Liver (tissue), 9 donors: ENCODE results near the gene SNAPC1. TPM values are rescaled to one million over a fixed set of nuclear protein-coding genes. Genes with fewer than 3 reads are reported as not detected.
A peak's percentile ranks its signal among the peaks of the same experiment; 100 is the strongest.

Source experiments
- DNase-seq: peaks from one replicate; pipeline ENCODE4 v3.0.0-alpha.2; 2017; ENCODE audit warnings: low spot score
- H3K27ac ChIP-seq, 2 donors: one replicate each; pipeline ENCODE4 v1.7.0; 2013; ENCODE audit warnings: inconsistent platforms in 2 of 2, low read length in 2 of 2, control low read depth in 1 of 2, low read depth in 1 of 2, mild to moderate bottlenecking in 1 of 2
- H3K27me3 ChIP-seq, 4 donors: one replicate each; pipeline versions ENCODE4 v1.6.1 to v1.7.0; 2013; ENCODE audit warnings: low read length in 3 of 4, inconsistent platforms in 1 of 4, mild to moderate bottlenecking in 1 of 4, moderate library complexity in 1 of 4; ENCODE audit not compliant: control insufficient read depth in 4 of 4, insufficient read depth in 4 of 4
- H3K36me3 ChIP-seq, 4 donors: one replicate each; pipeline versions ENCODE4 v1.6.1 to v1.7.0; 2013; ENCODE audit warnings: low read length in 3 of 4, mild to moderate bottlenecking in 3 of 4, low read depth in 1 of 4, moderate library complexity in 1 of 4; ENCODE audit not compliant: control insufficient read depth in 4 of 4, insufficient read depth in 3 of 4
- H3K4me1 ChIP-seq, 4 donors: one replicate each; pipeline versions ENCODE4 v1.6.1 to v1.7.0; 2013; ENCODE audit warnings: low read length in 3 of 4, mild to moderate bottlenecking in 3 of 4, moderate library complexity in 1 of 4; ENCODE audit not compliant: control insufficient read depth in 4 of 4, insufficient read depth in 4 of 4
- H3K4me3 ChIP-seq, 3 donors: one replicate each; pipeline versions ENCODE4 v1.6.1 to v1.7.0; 2013; ENCODE audit warnings: low read length in 3 of 3, control low read depth in 1 of 3, low read depth in 1 of 3, mild to moderate bottlenecking in 1 of 3
- H3K9ac ChIP-seq, 2 donors: one replicate each; pipeline ENCODE4 v1.7.0; 2013; ENCODE audit warnings: low read length in 2 of 2, mild to moderate bottlenecking in 2 of 2, moderate library complexity in 2 of 2, control low read depth in 1 of 2, low read depth in 1 of 2
- H3K9me3 ChIP-seq, 4 donors: one replicate each; pipeline versions ENCODE4 v1.6.1 to v1.7.0; 2013; ENCODE audit warnings: low read length in 3 of 4; ENCODE audit not compliant: control insufficient read depth in 4 of 4
- ATF3 ChIP-seq: IDR thresholded peaks from 2 replicates; pipeline ENCODE4 v1.6.1; 2016; ENCODE audit warnings: antibody characterized with exemption
- EGR1 ChIP-seq, 2 donors: IDR thresholded peaks; 2 replicates each; pipeline ENCODE4 v1.6.1; 2016 to 2018; ENCODE audit warnings: antibody characterized with exemption in 2 of 2, low read depth in 2 of 2
- FOXA1 ChIP-seq: IDR thresholded peaks from 2 replicates; pipeline ENCODE4 v1.6.1; 2016; ENCODE audit warnings: antibody characterized with exemption
- GABPA ChIP-seq, 2 donors: IDR thresholded peaks in 1 of 2; conservative IDR thresholded peaks in 1 of 2; 2 replicates each; pipeline ENCODE4 v1.6.1; 2016; ENCODE audit warnings: antibody characterized with exemption in 2 of 2, mild to moderate bottlenecking in 1 of 2, moderate library complexity in 1 of 2
- HNF4G ChIP-seq: IDR thresholded peaks from 2 replicates; pipeline ENCODE4 v1.6.1; 2016; ENCODE audit warnings: antibody characterized with exemption
- JUND ChIP-seq, 2 donors: IDR thresholded peaks; 2 replicates each; pipeline ENCODE4 v1.6.1; 2016; ENCODE audit warnings: antibody characterized with exemption in 2 of 2
- MAX ChIP-seq: IDR thresholded peaks from 2 replicates; pipeline ENCODE4 v1.6.1; 2016; ENCODE audit warnings: antibody characterized with exemption
- NR2F2 ChIP-seq: IDR thresholded peaks from 2 replicates; pipeline ENCODE4 v1.6.1; 2016; ENCODE audit warnings: antibody characterized with exemption
- RAD21 ChIP-seq, 2 donors: IDR thresholded peaks; 2 replicates each; pipeline ENCODE4 v1.6.1; 2016; ENCODE audit warnings: antibody characterized with exemption in 2 of 2, mild to moderate bottlenecking in 2 of 2
- REST ChIP-seq: IDR thresholded peaks from 2 replicates; pipeline ENCODE4 v1.6.1; 2016; ENCODE audit warnings: antibody characterized with exemption, mild to moderate bottlenecking
- RXRA ChIP-seq, 2 donors: IDR thresholded peaks; 2 replicates each; pipeline ENCODE4 v1.6.1; 2017 to 2018; ENCODE audit warnings: antibody characterized with exemption in 2 of 2, mild to moderate bottlenecking in 1 of 2
- TAF1 ChIP-seq: conservative IDR thresholded peaks from 2 replicates; pipeline ENCODE4 v1.6.1; 2016; ENCODE audit warnings: antibody characterized with exemption, mild to moderate bottlenecking
- YY1 ChIP-seq: IDR thresholded peaks from 2 replicates; pipeline ENCODE4 v1.6.1; 2016; ENCODE audit warnings: antibody characterized with exemption, mild to moderate bottlenecking
- ZBTB33 ChIP-seq: IDR thresholded peaks from 2 replicates; pipeline ENCODE4 v1.6.1; 2016; ENCODE audit warnings: antibody characterized with exemption
- WGBS: extraction: QIAGEN DNeasy Blood & Tissue Kit; methylation state at CpG from one replicate; pipeline ENCODE4 v1.1.7; 2013; 5-methylcytosine and 5-hydroxymethylcytosine counted together
- polyA plus RNA-seq, 2 donors: library from polyadenylated mRNA; stranded (reverse) in 1 of 2; unstranded in 1 of 2; fragments of 200-250 nt in 1 of 2; fragments of >200 nt in 1 of 2; fragmentation: Nextera tagmentation in 1 of 2; extraction: Ambion mirVana in 1 of 2; gene quantifications; one replicate each; pipeline versions ENCODE4 v1.2.1 to v1.2.3, GENCODE V29; 2013 to 2015
- total RNA-seq, 2 donors: library from RNA; depleted of rRNA; stranded (reverse); fragments of >200 nt; gene quantifications; one replicate each; pipeline ENCODE4 v1.2.3, GENCODE V29; 2014
- donor health status: healthy.
- donor health status: healthy.
- donor health status: healthy.
- donor health status: healthy.
- donor health status: healthy.

Gene SNAPC1
- total and polyA plus RNA-seq, 4 donors: 1.2 to 2.3 (median 1.7) TPM

GRCh38 chr14:61812347-61813095 lies 50.3 kb downstream of the SNAPC1 start, which contains the start of gene SYT16:
SYT16 (plus strand) TSS chr14:61812703.
- DNase-seq: no peak
- peak within 1 kb of the TSS in 2 of 3 donors; percentile 27 to 46 for H3K4me3 ChIP-seq
- WGBS: 6% methylated on average over 95 of the region's 95 CpGs
- no peak within 1 kb of the TSS for H3K9ac ChIP-seq
- no peak for TF ChIP-seq FOXA1
- TF ChIP-seq HNF4G: no peak
- TF ChIP-seq MAX: no peak
- no peak for TF ChIP-seq NR2F2
- TF ChIP-seq JUND (IDR thresholded peaks at IDR 0.05): no peak
- no peak for TF ChIP-seq EGR1 (IDR thresholded peaks at IDR 0.05; ENCODE audit: low read depth in 2 of 2)
- no peak for TF ChIP-seq TAF1
- TF ChIP-seq RAD21 (IDR thresholded peaks at IDR 0.05): no peak
- TF ChIP-seq ATF3: no peak
- no peak for TF ChIP-seq YY1
- TF ChIP-seq GABPA (IDR thresholded peaks at IDR 0.05 in 1 of 2, conservative IDR thresholded peaks at IDR 0.05 in 1 of 2): no peak
- TF ChIP-seq RXRA (IDR thresholded peaks at IDR 0.05): no peak
- TF ChIP-seq ZBTB33: no peak
- H3K27me3 ChIP-seq: peaks cover 0 to 20% (median 2%) of the 10 kb centered on the region in 4 donors
- H3K36me3 ChIP-seq: no peaks in the 10 kb centered on the region
- peaks cover 0 to 2% (median under 1%) of the 10 kb centered on the region in 4 donors for H3K9me3 ChIP-seq
- H3K4me1 ChIP-seq: peaks cover 4 to 8% (median 5%) of the 10 kb centered on the region in 4 donors
- no peak within 1 kb of the TSS for H3K27ac ChIP-seq

- TF ChIP-seq FOXA1 (no peak), REST (no peak), YY1 (no peak)
- WGBS: 20% methylated on average over 25 of the region's 25 CpGs
- Histone ChIP-seq H3K27me3 (peaks cover 0 to 20% (median 2%) of the 10 kb centered on the region in 4 donors), H3K9ac (no peak overlapping the region), H3K4me1 (peaks cover 4 to 8% (median 5%) of the 10 kb centered on the region in 4 donors), H3K9me3 (peaks cover 0 to 3% (median under 1%) of the 10 kb centered on the region in 4 donors), H3K36me3 (no peaks in the 10 kb centered on the region), H3K4me3 (peak overlapping the region in 2 of 3 donors; percentile 27 to 46), H3K27ac (no peak overlapping the region)
- no peak for DNase-seq
Observed at GRCh38 chr14:61813096-61813606, 50.9 kb downstream of the SNAPC1 start.
